Measurements from ENCODE around the gene CAMK2D. TPM values are rescaled to one million over a fixed set of nuclear protein-coding genes. Genes with fewer than 3 reads are reported as not detected.

CAMK2D gene
- polyA plus RNA-seq, 2 of the 4 experiments (the other 2 are of a cell fraction): 19.1 to 59.9 TPM

DNA sequence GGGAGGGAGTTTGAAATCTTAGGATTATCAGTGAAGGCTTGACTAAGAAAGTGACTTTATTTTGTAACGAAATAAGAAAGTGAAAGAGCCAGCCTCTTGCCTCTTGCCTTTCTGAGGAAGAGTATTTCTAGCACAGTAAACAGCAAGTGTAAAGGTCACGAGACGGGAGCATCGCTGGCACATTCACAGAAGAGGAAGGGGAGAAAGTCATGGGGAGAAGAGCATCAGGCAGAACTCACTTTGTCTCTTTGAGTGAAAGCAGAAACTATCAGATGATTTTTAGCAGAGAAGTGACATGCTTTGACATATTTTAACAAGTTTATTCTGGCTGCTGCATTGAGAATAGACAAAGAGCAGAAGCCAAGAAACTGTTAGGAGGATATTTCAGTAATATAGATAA is 313.8 kb downstream of the CAMK2D start:
- FAIRE-seq: no peak
- WGBS (ENCODE audit: missing lambda C conversion rate): 88% methylated on average over 4 of the region's 4 CpGs
- ATAC-seq: no peak

DNA sequence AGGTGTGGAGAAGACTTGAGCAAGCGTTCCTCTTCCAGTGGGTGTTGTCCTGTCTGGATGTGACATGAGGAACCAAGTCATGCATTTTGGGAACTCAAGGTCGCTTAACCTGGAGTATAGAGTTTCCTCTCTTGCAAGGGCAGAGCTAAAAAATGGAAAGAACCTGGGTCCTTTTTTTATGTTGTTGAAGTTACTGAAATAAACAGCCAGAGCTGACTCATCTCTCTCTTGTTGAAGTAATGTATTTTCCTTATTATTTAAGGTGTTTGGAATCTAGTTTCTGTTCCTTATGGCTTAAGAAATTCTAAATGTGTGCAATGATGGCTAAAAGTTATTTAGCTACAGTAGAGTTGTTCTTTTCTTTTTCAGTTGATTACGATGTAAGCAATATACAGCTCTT is 314.5 kb downstream of the CAMK2D start:
- Histone ChIP-seq H3K4me3 (no peak overlapping the region), H3K27ac (no peak overlapping the region), H3K4me2 (no peak overlapping the region), H3K4me1 (peaks cover 24% of the 10 kb centered on the region), H3K9me3 (no peaks in the 10 kb centered on the region; the same call in 2 of the 3 replicates)
- no peak for ATAC-seq
- ChIA-PET CTCF (no interaction called here), POLR2A (no interaction called here)
- TF ChIP-seq, protein P1, sequence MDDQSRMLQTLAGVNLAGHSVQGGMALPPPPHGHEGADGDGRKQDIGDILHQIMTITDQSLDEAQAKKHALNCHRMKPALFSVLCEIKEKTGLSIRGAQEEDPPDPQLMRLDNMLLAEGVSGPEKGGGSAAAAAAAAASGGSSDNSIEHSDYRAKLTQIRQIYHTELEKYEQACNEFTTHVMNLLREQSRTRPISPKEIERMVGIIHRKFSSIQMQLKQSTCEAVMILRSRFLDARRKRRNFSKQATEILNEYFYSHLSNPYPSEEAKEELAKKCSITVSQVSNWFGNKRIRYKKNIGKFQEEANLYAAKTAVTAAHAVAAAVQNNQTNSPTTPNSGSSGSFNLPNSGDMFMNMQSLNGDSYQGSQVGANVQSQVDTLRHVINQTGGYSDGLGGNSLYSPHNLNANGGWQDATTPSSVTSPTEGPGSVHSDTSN (IDR thresholded peaks at IDR 0.05): no peak
- TF ChIP-seq, protein P2, sequence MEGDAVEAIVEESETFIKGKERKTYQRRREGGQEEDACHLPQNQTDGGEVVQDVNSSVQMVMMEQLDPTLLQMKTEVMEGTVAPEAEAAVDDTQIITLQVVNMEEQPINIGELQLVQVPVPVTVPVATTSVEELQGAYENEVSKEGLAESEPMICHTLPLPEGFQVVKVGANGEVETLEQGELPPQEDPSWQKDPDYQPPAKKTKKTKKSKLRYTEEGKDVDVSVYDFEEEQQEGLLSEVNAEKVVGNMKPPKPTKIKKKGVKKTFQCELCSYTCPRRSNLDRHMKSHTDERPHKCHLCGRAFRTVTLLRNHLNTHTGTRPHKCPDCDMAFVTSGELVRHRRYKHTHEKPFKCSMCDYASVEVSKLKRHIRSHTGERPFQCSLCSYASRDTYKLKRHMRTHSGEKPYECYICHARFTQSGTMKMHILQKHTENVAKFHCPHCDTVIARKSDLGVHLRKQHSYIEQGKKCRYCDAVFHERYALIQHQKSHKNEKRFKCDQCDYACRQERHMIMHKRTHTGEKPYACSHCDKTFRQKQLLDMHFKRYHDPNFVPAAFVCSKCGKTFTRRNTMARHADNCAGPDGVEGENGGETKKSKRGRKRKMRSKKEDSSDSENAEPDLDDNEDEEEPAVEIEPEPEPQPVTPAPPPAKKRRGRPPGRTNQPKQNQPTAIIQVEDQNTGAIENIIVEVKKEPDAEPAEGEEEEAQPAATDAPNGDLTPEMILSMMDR (IDR thresholded peaks at IDR 0.05): no peak
- TF ChIP-seq, protein P3, sequence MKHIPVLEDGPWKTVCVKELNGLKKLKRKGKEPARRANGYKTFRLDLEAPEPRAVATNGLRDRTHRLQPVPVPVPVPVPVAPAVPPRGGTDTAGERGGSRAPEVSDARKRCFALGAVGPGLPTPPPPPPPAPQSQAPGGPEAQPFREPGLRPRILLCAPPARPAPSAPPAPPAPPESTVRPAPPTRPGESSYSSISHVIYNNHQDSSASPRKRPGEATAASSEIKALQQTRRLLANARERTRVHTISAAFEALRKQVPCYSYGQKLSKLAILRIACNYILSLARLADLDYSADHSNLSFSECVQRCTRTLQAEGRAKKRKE (CRISPR knock-in tag; IDR thresholded peaks at IDR 0.05; ENCODE audit: low read depth): no peak
- TF ChIP-seq RAD21 (conservative IDR thresholded peaks at IDR 0.05 in 1 of 2, IDR thresholded peaks at IDR 0.05 in 1 of 2) (no peak), FOSB (CRISPR knock-in tag; IDR thresholded peaks at IDR 0.05) (no peak), NPAS2 (CRISPR knock-in tag; IDR thresholded peaks at IDR 0.05; ENCODE audit: borderline replicate concordance) (no peak), NFE2L2 (conservative IDR thresholded peaks at IDR 0.05; ENCODE audit: low read length) (no peak), RNF2 (IDR thresholded peaks at IDR 0.05; ENCODE audit: borderline replicate concordance, low read depth) (no peak), FOXS1 (CRISPR knock-in tag; IDR thresholded peaks at IDR 0.05) (no peak), ESRRA (IDR thresholded peaks at IDR 0.05; ENCODE audit: borderline replicate concordance, low read length) (no peak), BHLHE40 (IDR thresholded peaks at IDR 0.05; ENCODE audit: low read depth, low read length) (no peak), HOXA7 (CRISPR knock-in tag; IDR thresholded peaks at IDR 0.05) (no peak), KDM5A (IDR thresholded peaks at IDR 0.05) (no peak)
- TF ChIP-seq, protein P4, sequence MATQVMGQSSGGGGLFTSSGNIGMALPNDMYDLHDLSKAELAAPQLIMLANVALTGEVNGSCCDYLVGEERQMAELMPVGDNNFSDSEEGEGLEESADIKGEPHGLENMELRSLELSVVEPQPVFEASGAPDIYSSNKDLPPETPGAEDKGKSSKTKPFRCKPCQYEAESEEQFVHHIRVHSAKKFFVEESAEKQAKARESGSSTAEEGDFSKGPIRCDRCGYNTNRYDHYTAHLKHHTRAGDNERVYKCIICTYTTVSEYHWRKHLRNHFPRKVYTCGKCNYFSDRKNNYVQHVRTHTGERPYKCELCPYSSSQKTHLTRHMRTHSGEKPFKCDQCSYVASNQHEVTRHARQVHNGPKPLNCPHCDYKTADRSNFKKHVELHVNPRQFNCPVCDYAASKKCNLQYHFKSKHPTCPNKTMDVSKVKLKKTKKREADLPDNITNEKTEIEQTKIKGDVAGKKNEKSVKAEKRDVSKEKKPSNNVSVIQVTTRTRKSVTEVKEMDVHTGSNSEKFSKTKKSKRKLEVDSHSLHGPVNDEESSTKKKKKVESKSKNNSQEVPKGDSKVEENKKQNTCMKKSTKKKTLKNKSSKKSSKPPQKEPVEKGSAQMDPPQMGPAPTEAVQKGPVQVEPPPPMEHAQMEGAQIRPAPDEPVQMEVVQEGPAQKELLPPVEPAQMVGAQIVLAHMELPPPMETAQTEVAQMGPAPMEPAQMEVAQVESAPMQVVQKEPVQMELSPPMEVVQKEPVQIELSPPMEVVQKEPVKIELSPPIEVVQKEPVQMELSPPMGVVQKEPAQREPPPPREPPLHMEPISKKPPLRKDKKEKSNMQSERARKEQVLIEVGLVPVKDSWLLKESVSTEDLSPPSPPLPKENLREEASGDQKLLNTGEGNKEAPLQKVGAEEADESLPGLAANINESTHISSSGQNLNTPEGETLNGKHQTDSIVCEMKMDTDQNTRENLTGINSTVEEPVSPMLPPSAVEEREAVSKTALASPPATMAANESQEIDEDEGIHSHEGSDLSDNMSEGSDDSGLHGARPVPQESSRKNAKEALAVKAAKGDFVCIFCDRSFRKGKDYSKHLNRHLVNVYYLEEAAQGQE (IDR thresholded peaks at IDR 0.05): no peak
- no peak for FAIRE-seq
- DNase-seq (ENCODE audit: low read depth in 1 of 2, low spot score in 1 of 2): no peak
- WGBS (ENCODE audit: missing lambda C conversion rate): 86% methylated on average over 3 of the region's 3 CpGs

More for the DNA sequence above, 313.8 kb downstream of the CAMK2D start:
- DNase-seq (ENCODE audit: low read depth in 1 of 2, low spot score in 1 of 2): no peak
- no peak overlapping the region for H3K4me2 ChIP-seq
- no peak overlapping the region for H3K27ac ChIP-seq
- no peak overlapping the region for H3K4me3 ChIP-seq
- CTCF ChIA-PET: no interaction called here
- POLR2A ChIA-PET: no interaction called here
- TF ChIP-seq PHF8 (IDR thresholded peaks at IDR 0.05; ENCODE audit: borderline replicate concordance, low read depth) (no peak), KDM5A (IDR thresholded peaks at IDR 0.05) (no peak), HOXB13 (CRISPR knock-in tag; IDR thresholded peaks at IDR 0.05; ENCODE audit: low read depth) (no peak), KDM1A (IDR thresholded peaks at IDR 0.05; ENCODE audit: low read depth) (no peak), MYC (IDR thresholded peaks at IDR 0.05; ENCODE audit: borderline replicate concordance, low read length) (no peak), CBX8 (IDR thresholded peaks at IDR 0.05) (no peak), HDAC2 (IDR thresholded peaks at IDR 0.05) (no peak)
- no peaks in the 10 kb centered on the region; the same call in 2 of the 3 replicates for H3K9me3 ChIP-seq
- peaks cover 24% of the 10 kb centered on the region for H3K4me1 ChIP-seq

Measured in A549 (cell line).